ENCODE data around the gene FMR1NB.

The FMR1NB gene

GRCh38 chrX:147981038-147981752, at the start of gene FMR1NB:
FMR1NB (plus strand) TSS chrX:147981337; CDS start chrX:147981403, 66 bp downstream.
- DNase-seq, result no peak

GRCh38 chrX:147933815-147934214, 47.3 kb upstream of the FMR1NB start:
- DNase-seq, result no peak

GRCh38 chrX:147935156-147935758, 45.9 kb upstream of the FMR1NB start:
- no peak for DNase-seq

- no peak for DNase-seq
Measured at GRCh38 chrX:147945286-147945685, 35.9 kb upstream of the FMR1NB start.

- no peak for DNase-seq
Measured at GRCh38 chrX:147948531-147948930, 32.6 kb upstream of the FMR1NB start.

- no peak for DNase-seq
Measured at GRCh38 chrX:147950352-147950751, 30.8 kb upstream of the FMR1NB start.

GRCh38 chrX:147953976-147954375, 27.2 kb upstream of the FMR1NB start:
- no peak for DNase-seq

GRCh38 chrX:147957291-147957690, 23.8 kb upstream of the FMR1NB start:
- DNase-seq, result no peak

GRCh38 chrX:147958291-147958690, 22.8 kb upstream of the FMR1NB start:
- no peak for DNase-seq

GRCh38 chrX:147960722-147961121, 20.4 kb upstream of the FMR1NB start:
- DNase-seq, result no peak

GRCh38 chrX:147962476-147962875, 18.7 kb upstream of the FMR1NB start:
- no peak for DNase-seq

GRCh38 chrX:147978931-147979330, 2.2 kb upstream of the FMR1NB start:
- no peak for DNase-seq

GRCh38 chrX:148020329-148020728, 39.2 kb downstream of the FMR1NB start:
- DNase-seq, result no peak

GRCh38 chrX:148024425-148025148, 43.5 kb downstream of the FMR1NB start:
- DNase-seq, result peak; percentile 75

GRCh38 chrX:148035380-148035779, 54.2 kb downstream of the FMR1NB start:
- no peak for DNase-seq

- no peak for DNase-seq
Measured at GRCh38 chrX:148037020-148037419, 55.9 kb downstream of the FMR1NB start.

GRCh38 chrX:148043271-148043855, 62.2 kb downstream of the FMR1NB start:
- peak; percentile 32 for DNase-seq

- DNase-seq, result no peak
Measured at GRCh38 chrX:148047200-148047599, 66.1 kb downstream of the FMR1NB start.

- peak; percentile 1 for DNase-seq
Measured at GRCh38 chrX:148049441-148049840, 68.3 kb downstream of the FMR1NB start.

- no peak for DNase-seq
Measured at GRCh38 chrX:148051973-148052372, 70.8 kb downstream of the FMR1NB start.

- no peak for DNase-seq
Measured at GRCh38 chrX:148067285-148067684, 86.1 kb downstream of the FMR1NB start.

- peak; percentile 83 for DNase-seq
Measured at GRCh38 chrX:148069759-148070503, 88.8 kb downstream of the FMR1NB start.

- DNase-seq, result no peak
Measured at GRCh38 chrX:148070504-148070877, 89.4 kb downstream of the FMR1NB start.

All from MV-4-11 (cell line).